HUES48 (cell line): Measurements from ENCODE around the gene TTC34.

Experiments used
- H3K27ac ChIP-seq: one replicate; pipeline ENCODE4 v1.7.0; 2013; ENCODE audit warnings: low read depth, low read length, inconsistent platforms
- H3K27me3 ChIP-seq: 2 replicates; pipeline ENCODE4 v1.6.1; 2013; ENCODE audit warnings: mild to moderate bottlenecking, low read length; ENCODE audit not compliant: control insufficient read depth, insufficient read depth
- H3K36me3 ChIP-seq: 2 replicates; pipeline ENCODE4 v1.6.1; 2013; ENCODE audit warnings: low read length; ENCODE audit not compliant: control insufficient read depth, insufficient read depth
- H3K4me1 ChIP-seq: 2 replicates; pipeline ENCODE4 v1.6.1; 2013; ENCODE audit warnings: mild to moderate bottlenecking, low read length; ENCODE audit not compliant: control insufficient read depth, insufficient read depth
- H3K4me3 ChIP-seq: 2 replicates; pipeline ENCODE4 v1.5.1; 2013; ENCODE audit warnings: mild to moderate bottlenecking, low read depth, low read length
- H3K9ac ChIP-seq: 2 replicates; pipeline ENCODE4 v1.6.1; 2013; ENCODE audit warnings: mild to moderate bottlenecking, low read depth, low read length, moderate library complexity
- H3K9me3 ChIP-seq: 2 replicates; pipeline ENCODE4 v1.6.1; 2013; ENCODE audit warnings: low read length; ENCODE audit not compliant: control insufficient read depth, insufficient read depth

Gene TTC34, protein sequence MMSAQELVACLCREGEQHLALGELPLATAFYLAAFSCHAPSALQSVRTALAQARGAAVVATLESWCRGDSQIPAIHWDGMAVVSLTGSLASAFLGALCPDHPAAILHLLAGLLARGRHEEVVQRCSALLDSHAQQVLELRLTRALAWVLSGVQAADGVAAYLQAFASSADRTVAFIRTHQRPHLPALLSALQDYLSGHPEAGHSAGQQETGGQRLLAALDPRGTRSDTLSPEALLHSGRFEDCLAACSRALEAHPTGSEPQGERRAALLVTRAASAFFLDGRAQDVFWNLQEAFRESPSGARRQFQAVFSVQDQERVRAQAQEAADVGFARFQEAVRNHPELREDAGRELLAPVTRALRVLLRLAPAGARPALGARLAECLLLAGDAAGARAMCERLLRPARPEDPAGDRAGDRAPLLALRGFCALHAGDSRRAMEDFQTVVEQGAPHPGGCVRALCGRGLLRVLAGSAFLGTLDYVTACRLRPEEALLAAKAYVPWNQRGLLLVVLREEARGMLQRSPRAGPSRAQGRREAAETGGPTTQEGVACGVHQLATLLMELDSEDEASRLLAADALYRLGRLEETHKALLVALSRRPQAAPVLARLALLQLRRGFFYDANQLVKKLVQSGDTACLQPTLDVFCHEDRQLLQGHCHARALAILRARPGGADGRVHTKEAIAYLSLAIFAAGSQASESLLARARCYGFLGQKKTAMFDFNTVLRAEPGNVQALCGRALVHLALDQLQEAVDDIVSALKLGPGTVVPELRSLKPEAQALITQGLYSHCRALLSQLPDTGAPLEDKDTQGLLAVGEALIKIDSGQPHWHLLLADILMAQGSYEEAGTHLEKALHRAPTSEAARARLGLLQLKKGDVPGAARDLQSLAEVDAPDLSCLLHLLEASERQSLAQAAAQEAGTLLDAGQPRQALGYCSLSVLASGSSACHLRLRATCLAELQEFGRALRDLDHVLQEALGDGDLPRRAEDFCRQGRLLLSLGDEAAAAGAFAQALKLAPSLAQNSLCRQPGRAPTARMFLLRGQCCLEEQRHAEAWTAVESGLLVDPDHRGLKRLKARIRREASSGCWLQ

DNA sequence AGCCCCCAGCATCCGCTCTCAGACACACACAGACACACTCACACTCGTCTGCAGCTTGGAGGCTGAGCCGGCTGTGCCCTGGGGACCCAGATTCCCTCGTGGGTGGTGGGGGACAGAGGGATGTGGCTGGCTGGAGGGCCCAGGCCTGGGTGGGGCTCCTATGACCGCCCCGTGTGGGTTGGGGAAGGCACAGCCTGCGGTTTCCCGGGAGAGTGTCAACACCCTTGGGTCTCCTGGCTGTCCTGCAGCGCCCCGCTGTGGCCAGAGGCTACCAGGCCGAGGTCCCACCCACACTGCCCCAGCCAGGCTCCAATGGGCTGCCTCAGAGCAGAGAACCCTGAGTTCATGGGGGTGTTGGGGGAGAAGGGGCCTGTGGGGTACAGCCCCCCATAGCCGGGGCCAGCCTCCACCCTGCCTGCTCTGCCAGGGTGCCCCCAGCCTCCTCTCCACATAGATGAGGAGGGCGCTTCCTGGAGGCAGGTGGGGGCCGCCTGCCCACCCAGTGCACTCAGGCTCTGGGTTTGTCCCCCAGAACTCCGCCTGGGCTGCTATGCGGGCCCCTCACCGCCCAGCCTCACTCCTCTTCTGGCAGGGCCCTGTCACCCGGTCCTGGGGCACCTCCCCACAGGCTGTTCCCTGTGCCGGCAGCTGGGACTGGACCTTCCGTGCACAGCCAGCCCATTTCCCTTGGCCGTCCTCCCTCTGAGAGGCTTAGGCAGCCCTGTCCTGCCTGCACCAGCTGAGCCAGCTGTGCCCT is at the start of gene TTC34:
TSS of gene TTC34 (minus strand) at position 159 of the 757 bp plus-strand sequence. CDS start 866 bp downstream, outside the sequence.
- Histone ChIP-seq H3K9ac (no peak within 1 kb of the TSS), H3K27me3 (no peaks in the 10 kb centered on the region), H3K4me1 (no peaks in the 10 kb centered on the region), H3K36me3 (no peaks in the 10 kb centered on the region), H3K9me3 (no peaks in the 10 kb centered on the region), H3K4me3 (no peak within 1 kb of the TSS), H3K27ac (no peak within 1 kb of the TSS)

DNA sequence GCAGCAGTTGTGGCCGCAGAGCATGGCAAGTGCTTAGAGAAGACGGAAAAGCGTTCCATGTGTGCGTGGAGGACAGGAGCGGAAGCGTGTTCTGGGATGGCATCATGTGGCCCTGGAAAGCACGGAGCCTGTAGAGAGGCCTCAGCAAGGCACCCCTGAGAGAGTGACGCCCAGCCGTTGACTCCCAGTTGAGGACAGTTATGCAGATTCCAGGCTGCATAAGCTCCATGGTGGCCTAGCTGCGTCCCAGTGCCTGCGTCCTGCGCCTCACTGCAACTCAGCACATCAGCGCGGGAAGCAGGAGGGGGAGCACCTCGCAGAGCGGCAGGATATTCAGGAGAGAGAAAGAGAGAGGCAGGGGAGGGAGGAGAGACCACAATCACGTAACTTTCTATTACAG is 49.0 kb upstream of the TTC34 start:
- no peak overlapping the region for H3K4me3 ChIP-seq

DNA sequence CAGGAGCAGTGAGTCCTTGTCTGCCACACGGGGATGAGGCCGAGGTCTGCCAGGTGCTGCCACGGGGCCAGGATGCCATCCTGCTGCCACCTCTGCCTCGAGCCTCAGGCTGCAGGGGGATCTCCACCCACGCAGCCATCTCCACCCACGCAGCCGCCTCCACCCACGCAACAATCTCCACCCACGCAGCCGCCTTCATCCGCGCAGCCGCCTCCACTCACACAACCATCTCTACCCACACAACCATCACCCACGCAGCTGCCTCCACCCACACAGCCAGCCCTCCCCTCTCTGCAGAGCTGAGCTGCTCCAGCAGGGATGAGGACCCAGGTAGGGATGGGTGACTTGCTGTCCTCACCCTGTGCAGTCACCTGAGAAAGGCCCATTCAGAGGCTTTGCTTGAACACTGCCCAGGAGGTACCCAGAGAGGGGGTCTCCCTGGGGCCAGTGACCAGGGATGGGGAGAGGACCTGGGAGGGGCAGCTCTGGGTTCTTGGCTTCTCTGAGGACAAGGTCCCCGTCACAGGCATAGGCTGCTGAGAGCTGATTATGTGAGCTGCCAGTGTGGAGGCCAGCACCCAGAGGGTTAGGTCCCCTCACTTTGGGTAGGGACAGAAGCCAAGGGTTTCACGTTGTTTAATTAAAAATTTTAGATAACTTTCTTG is 46.6 kb upstream of the TTC34 start:
- Histone ChIP-seq H3K9ac (no peak overlapping the region), H3K4me3 (no peak overlapping the region), H3K9me3 (peaks cover 24% of the 10 kb centered on the region), H3K27ac (no peak overlapping the region), H3K4me1 (no peaks in the 10 kb centered on the region), H3K27me3 (no peaks in the 10 kb centered on the region), H3K36me3 (no peaks in the 10 kb centered on the region)

More for the DNA sequence above, 49.0 kb upstream of the TTC34 start:
- H3K36me3 ChIP-seq, result no peaks in the 10 kb centered on the region
- no peak overlapping the region for H3K27ac ChIP-seq
- no peaks in the 10 kb centered on the region for H3K4me1 ChIP-seq
- peaks cover 5% of the 10 kb centered on the region; the same call in 1 of the 2 replicates for H3K9me3 ChIP-seq
- H3K9ac ChIP-seq, result no peak overlapping the region
- H3K27me3 ChIP-seq, result no peaks in the 10 kb centered on the region

DNA sequence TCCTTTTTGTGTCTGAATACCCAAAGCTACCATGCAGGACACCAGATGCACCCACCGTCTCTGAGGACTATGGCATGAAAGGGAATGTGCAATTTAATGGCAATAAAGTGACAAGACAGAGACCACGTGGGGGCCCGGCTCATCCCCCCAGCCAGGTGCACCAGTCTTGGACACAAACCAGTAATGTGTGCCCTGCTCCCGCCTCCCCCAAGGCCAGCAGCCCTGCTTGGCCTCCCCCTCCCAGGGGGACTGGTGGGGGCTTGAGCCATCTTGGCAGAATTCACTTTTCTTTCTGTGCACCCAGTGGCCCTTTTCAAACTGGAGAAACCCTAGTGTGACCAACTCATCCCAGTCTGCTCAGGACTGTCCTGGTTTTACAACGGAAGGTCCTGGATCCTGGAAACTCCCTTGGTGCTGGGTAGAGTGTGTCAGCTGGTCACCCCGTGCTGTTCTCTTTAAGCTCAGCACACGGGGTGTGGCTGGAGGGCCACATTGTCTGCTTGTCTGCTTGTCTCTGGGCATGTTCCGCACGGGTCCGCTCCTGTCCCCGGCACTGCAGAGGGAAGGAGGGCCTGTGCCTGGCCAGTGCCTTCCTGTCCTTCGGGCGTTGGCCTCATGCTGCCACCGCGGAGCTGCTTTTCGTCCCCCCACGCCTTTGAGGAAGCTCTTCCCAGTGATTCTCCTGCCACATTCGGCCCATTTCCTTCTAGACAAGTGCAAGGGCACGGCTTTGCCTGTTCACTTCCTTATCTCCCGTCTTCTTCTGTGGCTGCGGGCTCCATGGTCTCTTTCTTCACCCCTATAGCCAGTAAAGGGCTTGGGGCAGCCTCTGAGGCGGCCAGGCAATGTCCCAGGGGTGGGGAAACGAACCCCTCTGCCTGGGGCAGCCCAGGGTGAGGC is 45.8 kb upstream of the TTC34 start:
- Histone ChIP-seq H3K9ac (no peak overlapping the region), H3K9me3 (peaks cover 27% of the 10 kb centered on the region), H3K4me3 (no peak overlapping the region), H3K27ac (no peak overlapping the region), H3K4me1 (no peaks in the 10 kb centered on the region), H3K36me3 (no peaks in the 10 kb centered on the region), H3K27me3 (no peaks in the 10 kb centered on the region)

DNA sequence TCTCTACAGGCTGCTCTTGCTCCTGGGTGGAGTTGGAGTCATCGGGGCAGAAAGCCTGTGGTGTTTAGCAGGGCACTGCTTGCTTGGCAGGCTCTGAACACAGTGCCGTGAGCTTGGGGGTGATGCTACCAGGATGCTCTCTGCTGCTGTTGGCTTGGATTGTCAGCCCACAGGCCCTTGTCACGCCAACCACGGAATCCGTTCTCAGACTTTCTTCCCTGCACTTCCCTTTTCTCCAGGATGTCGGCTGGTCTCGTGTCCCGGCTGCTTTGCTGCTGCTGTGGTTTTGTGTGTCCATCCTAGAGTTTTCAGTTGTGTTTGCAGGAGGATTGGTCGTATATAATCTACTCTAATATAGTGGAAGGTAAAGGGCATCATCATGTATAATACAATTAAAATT is 44.4 kb upstream of the TTC34 start:
- Histone ChIP-seq H3K27me3 (no peaks in the 10 kb centered on the region), H3K27ac (peak overlapping the region; percentile 61), H3K4me3 (no peak overlapping the region), H3K36me3 (no peaks in the 10 kb centered on the region), H3K9me3 (peaks cover 39% of the 10 kb centered on the region), H3K4me1 (no peaks in the 10 kb centered on the region), H3K9ac (no peak overlapping the region)

DNA sequence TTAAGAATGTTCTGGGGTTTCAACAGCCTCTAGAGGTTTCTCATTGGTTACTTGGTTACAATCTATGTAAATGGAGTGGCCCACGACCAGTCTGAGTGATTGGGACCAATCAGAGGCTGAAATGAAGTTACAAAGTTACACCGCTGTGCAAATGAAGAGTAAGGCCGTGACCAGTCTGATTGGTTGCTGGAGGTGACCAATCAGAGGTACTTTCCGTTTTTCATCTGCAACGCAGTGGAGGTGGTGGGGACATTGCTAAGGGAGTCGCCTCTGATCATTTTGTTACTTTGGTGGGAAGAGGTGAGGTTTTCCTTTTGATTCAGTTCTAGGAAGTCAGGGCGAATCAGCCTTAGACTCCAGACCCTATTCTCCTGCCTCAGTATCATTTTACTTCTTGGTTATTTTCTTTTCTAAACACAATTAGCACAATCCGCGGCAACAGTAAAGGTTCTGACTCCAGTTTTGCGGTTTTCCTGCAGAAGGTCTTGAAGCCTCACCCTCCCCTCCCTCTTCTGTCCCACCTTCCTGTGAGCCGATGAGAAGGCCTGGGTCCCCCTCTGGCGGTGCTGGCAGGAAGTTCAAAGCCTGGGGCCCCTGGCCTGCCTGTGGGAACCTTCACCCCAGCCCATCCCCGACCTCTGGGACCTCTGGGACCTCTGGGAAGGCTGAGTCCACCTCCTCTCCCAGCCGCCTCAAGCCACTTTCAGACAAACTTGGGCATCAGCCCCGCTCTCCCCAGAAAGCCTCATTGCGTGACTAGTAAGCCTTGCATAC is 38.7 kb upstream of the TTC34 start:
- no peak overlapping the region for H3K9ac ChIP-seq
- no peak overlapping the region for H3K4me3 ChIP-seq
- H3K9me3 ChIP-seq, result peaks cover 44% of the 10 kb centered on the region
- H3K27me3 ChIP-seq, result no peaks in the 10 kb centered on the region
- no peaks in the 10 kb centered on the region for H3K4me1 ChIP-seq
- no peaks in the 10 kb centered on the region for H3K36me3 ChIP-seq
- H3K27ac ChIP-seq, result no peak overlapping the region

DNA sequence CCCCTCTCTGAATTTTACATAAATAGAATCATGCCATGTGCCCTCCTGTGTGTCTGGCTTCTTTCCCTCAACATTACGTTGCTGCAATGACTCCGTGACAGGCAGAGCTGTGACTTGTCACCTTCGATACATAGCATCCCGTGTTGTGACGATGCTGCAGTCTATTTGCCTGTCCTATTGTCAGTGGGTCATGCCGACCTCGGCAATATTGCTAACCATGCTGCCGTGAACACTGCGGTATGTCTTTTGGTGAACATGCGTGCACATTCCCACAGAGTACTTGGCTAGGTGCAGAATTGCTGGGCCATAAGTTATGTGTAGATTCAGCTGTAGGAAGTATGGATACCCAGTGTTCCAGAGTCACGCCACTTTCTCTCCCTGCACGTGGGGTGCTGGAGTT is 36.3 kb upstream of the TTC34 start:
- H3K27ac ChIP-seq, result no peak overlapping the region
- no peaks in the 10 kb centered on the region for H3K27me3 ChIP-seq
- no peaks in the 10 kb centered on the region for H3K36me3 ChIP-seq
- H3K9me3 ChIP-seq, result peaks cover 28% of the 10 kb centered on the region
- H3K4me3 ChIP-seq, result no peak overlapping the region
- no peak overlapping the region for H3K9ac ChIP-seq
- H3K4me1 ChIP-seq, result no peaks in the 10 kb centered on the region

DNA sequence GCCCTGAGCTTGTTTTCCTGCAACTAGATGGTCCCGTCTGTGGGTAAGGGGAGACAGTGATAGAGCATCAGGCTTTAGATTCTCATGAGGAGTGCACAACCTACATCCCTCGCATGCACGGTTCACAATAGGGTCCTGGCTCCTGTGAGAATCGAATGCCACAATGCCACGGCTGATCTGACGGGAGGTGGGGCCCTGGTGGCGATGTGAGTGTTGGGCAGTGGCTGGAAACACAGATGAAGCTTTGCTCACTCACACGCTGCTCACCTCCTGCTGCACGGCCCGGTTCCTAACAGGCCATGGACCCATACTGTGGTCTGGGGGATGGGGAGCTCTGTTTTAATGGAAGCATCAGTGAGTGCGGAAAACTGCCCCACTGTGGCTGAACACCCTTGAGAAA is 35.8 kb upstream of the TTC34 start:
- Histone ChIP-seq H3K36me3 (no peaks in the 10 kb centered on the region), H3K27ac (no peak overlapping the region), H3K4me3 (no peak overlapping the region), H3K27me3 (no peaks in the 10 kb centered on the region), H3K9me3 (peaks cover 25% of the 10 kb centered on the region), H3K9ac (no peak overlapping the region), H3K4me1 (no peaks in the 10 kb centered on the region)

DNA sequence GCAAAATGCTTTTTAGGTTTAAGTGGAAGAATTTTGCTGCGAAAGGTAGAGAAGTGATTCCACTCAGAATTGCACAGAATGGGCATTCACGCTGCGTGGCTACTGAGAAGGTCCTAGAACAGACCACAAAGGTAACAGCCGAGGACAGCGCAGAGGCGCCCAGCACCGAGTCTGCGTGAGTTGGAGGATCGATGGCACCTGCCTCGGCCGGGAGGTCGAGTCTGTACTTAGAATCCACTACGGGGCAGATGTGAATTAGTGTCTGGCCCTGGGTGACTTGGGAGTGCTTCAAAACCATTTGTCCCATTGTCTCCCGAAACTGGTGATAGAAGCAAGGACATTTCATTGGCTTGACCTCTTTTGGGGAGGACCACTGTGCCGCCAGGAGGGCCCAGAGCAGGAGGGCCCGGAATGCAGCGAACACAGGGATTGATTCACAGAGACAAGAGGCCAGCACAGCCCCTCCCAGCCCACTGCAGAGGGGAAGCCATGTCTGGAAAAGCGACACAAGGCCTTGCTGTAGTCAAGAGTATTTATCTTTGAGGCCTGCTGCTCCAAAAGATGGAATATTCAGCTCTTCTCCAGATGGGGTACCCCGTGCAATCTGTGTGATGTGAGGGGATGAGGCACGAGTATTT is 35.0 kb upstream of the TTC34 start:
- Histone ChIP-seq H3K27me3 (no peaks in the 10 kb centered on the region), H3K9ac (no peak overlapping the region), H3K9me3 (peaks cover 28% of the 10 kb centered on the region)

More for the DNA sequence above, 35.0 kb upstream of the TTC34 start:
- H3K27ac ChIP-seq, result no peak overlapping the region
- no peaks in the 10 kb centered on the region for H3K4me1 ChIP-seq
- no peak overlapping the region for H3K4me3 ChIP-seq
- no peaks in the 10 kb centered on the region for H3K36me3 ChIP-seq
